ENCODE measurements around the gene TP53TG3D.
"Not testable (repeated sequence)": the region's sequence is repeated elsewhere in the genome, so short reads cannot be mapped to it uniquely, and the experiment has no call there.

GRCh38 chr16:32302776-32303175 lies 49.7 kb downstream of the TP53TG3D start:
- TF ChIP-seq ZNF717 (CRISPR knock-in tag; IDR thresholded peaks at IDR 0.05); RERE (CRISPR knock-in tag; IDR thresholded peaks at IDR 0.05; ENCODE audit: borderline replicate concordance); JUN (IDR thresholded peaks at IDR 0.05; ENCODE audit: borderline replicate concordance, low read depth, low read length); JUN (CRISPR knock-in tag; IDR thresholded peaks at IDR 0.05; ENCODE audit: borderline replicate concordance); NELFE (IDR thresholded peaks at IDR 0.05; ENCODE audit: insufficient read depth, insufficient read length); CTCF (IDR thresholded peaks at IDR 0.05 in 2 of 3, conservative IDR thresholded peaks at IDR 0.05 in 1 of 3; ENCODE audit: insufficient read depth in 2 of 3, low read depth in 1 of 3, low read length in 3 of 3); FOXM1 (IDR thresholded peaks at IDR 0.05; ENCODE audit: low read depth); FOXM1 (CRISPR knock-in tag; IDR thresholded peaks at IDR 0.05; ENCODE audit: low read depth); POLR2A (conservative IDR thresholded peaks at IDR 0.05); ZNF764 (CRISPR knock-in tag; IDR thresholded peaks at IDR 0.05; ENCODE audit: low read depth); HDAC6 (IDR thresholded peaks at IDR 0.05; ENCODE audit: low read depth, low read length); PHB (CRISPR knock-in tag; IDR thresholded peaks at IDR 0.05): not testable (repeated sequence)

Data from K562 (cell line).